Nucleus accumbens (tissue), 56 donors: ENCODE results near the gene GDI2.
A peak's percentile ranks its signal among the peaks of the same experiment; 100 is the strongest.
"Not testable (repeated sequence)": the region's sequence is repeated elsewhere in the genome, so short reads cannot be mapped to it uniquely, and the experiment has no call there.

ENCODE experiments used
- DNase-seq, 56 donors: peaks; one replicate each; lab custom pipeline; 2025; lab: John Stamatoyannopoulos, UW

Gene GDI2

GRCh38 chr10:5813341-5814109, at the start of gene GDI2:
Gene GDI2 (minus strand): TSS chr10:5813434. CDS start chr10:5813258, 176 bp downstream.
- DNase-seq = peak; percentile 65 to 97 (median 94)

GRCh38 chr10:5862360-5862961, 49.2 kb upstream of the GDI2 start:
- DNase-seq = no peak

GRCh38 chr10:5860066-5860465, 46.8 kb upstream of the GDI2 start:
- peak in 2 of 56 donors; percentile 7 to 16 for DNase-seq

GRCh38 chr10:5858811-5859210, 45.6 kb upstream of the GDI2 start:
- peak in 49 of 56 donors; percentile 8 to 83 (median 57) for DNase-seq

GRCh38 chr10:5856701-5857004, 43.4 kb upstream of the GDI2 start:
- DNase-seq = no peak

GRCh38 chr10:5855979-5856700, 42.9 kb upstream of the GDI2 start:
- DNase-seq = no peak

- no peak for DNase-seq
Observed at GRCh38 chr10:5854131-5854475, 40.9 kb upstream of the GDI2 start.

GRCh38 chr10:5846667-5847066, 33.4 kb upstream of the GDI2 start:
- not testable (repeated sequence) for DNase-seq

GRCh38 chr10:5844345-5845055, 31.3 kb upstream of the GDI2 start:
- no peak for DNase-seq

- DNase-seq = no peak
Observed at GRCh38 chr10:5843686-5844344, 30.6 kb upstream of the GDI2 start.

GRCh38 chr10:5841965-5842364, 28.7 kb upstream of the GDI2 start:
- DNase-seq = no peak

- peak in 51 of 56 donors; percentile 7 to 74 (median 52) for DNase-seq
Observed at GRCh38 chr10:5840314-5841307, 27.4 kb upstream of the GDI2 start.

GRCh38 chr10:5836181-5836580, 22.9 kb upstream of the GDI2 start:
- DNase-seq = not testable (repeated sequence)

GRCh38 chr10:5835446-5836095, 22.3 kb upstream of the GDI2 start:
- DNase-seq = no peak

GRCh38 chr10:5833814-5834213, 20.6 kb upstream of the GDI2 start:
- DNase-seq = no peak

GRCh38 chr10:5832946-5833345, 19.7 kb upstream of the GDI2 start:
- DNase-seq = no peak

GRCh38 chr10:5831446-5831782, 18.2 kb upstream of the GDI2 start:
- DNase-seq = no peak

- no peak for DNase-seq
Observed at GRCh38 chr10:5830629-5831445, 17.6 kb upstream of the GDI2 start.
